SU-DHL-6 (cell line): ENCODE measurements around the gene CKMT1A.

Experiments used
- CTCF ChIP-seq: fragments of 200-600 bp; sonication (generic); IDR thresholded peaks from one replicate; pipeline ENCODE4 v1.5.1; 2017; ENCODE audit warnings: antibody characterized with exemption, mild to moderate bottlenecking, low read length, moderate library complexity; ENCODE audit not compliant: insufficient read depth, poor library complexity, severe bottlenecking
- EZH2phosphoT487 ChIP-seq: fragments of 200-600 bp; sonication (generic), shearing (Covaris generic); conservative IDR thresholded peaks from 2 replicates; pipeline ENCODE4 v1.6.1; 2018; ENCODE audit warnings: mild to moderate bottlenecking, antibody characterized with exemption, low read length, moderate library complexity, mixed read lengths

DNA sequence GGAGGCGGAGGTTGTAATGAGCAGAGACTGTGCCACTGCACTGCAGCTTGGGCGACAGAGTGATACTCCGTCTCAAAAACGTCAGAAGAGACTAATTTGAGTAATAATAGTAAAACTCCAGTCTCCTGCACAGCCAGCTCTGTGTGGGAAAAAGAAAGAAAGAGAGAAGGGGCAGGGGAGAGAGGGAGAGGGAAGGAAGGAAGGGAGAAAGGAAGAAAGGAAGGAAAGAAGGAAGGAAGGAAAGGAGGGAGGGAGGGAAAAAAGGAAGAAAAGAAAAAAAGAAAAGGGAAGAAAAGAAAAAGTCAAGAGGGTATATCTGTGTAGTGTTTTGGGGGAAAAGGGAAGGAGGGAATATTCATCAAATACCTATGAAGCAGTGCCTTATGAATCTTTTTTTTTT lies 29.5 kb downstream of the CKMT1A start:
- TF ChIP-seq CTCF (no peak), EZH2phosphoT487 (no peak)
